ENCODE results near the gene UQCRQ.

Gene UQCRQ

GRCh38 chr5:132866342-132867045 lies at the start of gene UQCRQ, which contains the start of gene GDF9:
UQCRQ (plus strand) TSS chr5:132866642; CDS start chr5:132866882, 240 bp downstream.
GDF9 (minus strand) TSS chr5:132866469; CDS start chr5:132864533, 1,936 bp downstream.
- peak; percentile 98 for DNase-seq

- no peak for DNase-seq
Measured at GRCh38 chr5:132817011-132817410, 49.4 kb upstream of the UQCRQ start.

- no peak for DNase-seq
Measured at GRCh38 chr5:132819468-132819867, 47.0 kb upstream of the UQCRQ start.

GRCh38 chr5:132820162-132820754 lies 46.2 kb upstream of the UQCRQ start:
- DNase-seq: peak; percentile 92

- no peak for DNase-seq
Measured at GRCh38 chr5:132821350-132821749, 45.1 kb upstream of the UQCRQ start.

GRCh38 chr5:132821791-132822190 lies 44.7 kb upstream of the UQCRQ start:
- no peak for DNase-seq

- no peak for DNase-seq
Measured at GRCh38 chr5:132822650-132823480, 43.6 kb upstream of the UQCRQ start.

- DNase-seq: no peak
Measured at GRCh38 chr5:132823481-132824050, 42.9 kb upstream of the UQCRQ start.

GRCh38 chr5:132824426-132824825 lies 42.0 kb upstream of the UQCRQ start:
- no peak for DNase-seq

GRCh38 chr5:132825033-132825833 lies 41.2 kb upstream of the UQCRQ start:
- DNase-seq: no peak

GRCh38 chr5:132825834-132826391 lies 40.5 kb upstream of the UQCRQ start:
- no peak for DNase-seq

GRCh38 chr5:132826424-132827082 lies 39.9 kb upstream of the UQCRQ start:
- no peak for DNase-seq

GRCh38 chr5:132827943-132828673 lies 38.3 kb upstream of the UQCRQ start:
- DNase-seq: no peak

- no peak for DNase-seq
Measured at GRCh38 chr5:132828846-132829494, 37.5 kb upstream of the UQCRQ start.

- DNase-seq: peak; percentile 69
Measured at GRCh38 chr5:132829742-132830435, 36.6 kb upstream of the UQCRQ start.

- no peak for DNase-seq
Measured at GRCh38 chr5:132830436-132831094, 35.9 kb upstream of the UQCRQ start, which contains the start of gene SHROOM1. SHROOM1 (minus strand) TSS chr5:132830647; CDS start chr5:132826140, 4,507 bp downstream.

- no peak for DNase-seq
Measured at GRCh38 chr5:132831095-132831860, 35.2 kb upstream of the UQCRQ start.

- no peak for DNase-seq
Measured at GRCh38 chr5:132832612-132833011, 33.8 kb upstream of the UQCRQ start.

Measured in activated CD4-positive, alpha-beta T cell treated with anti-CD3 and anti-CD28 coated beads, Interleukin-2, amount 50 U/mL, for 16 hours (primary cell).